Activated CD4-positive, CD25-positive, alpha-beta regulatory T cell treated with anti-CD3 and anti-CD28 coated beads, Interleukin-2, amount 50 U/mL, for 24 hours (primary cell): ENCODE results near the gene TIMM50.
"Not testable (repeated sequence)": the region's sequence is repeated elsewhere in the genome, so short reads cannot be mapped to it uniquely, and the experiment has no call there.

Experiments used
- ATAC-seq, 2 donors: fragments of 150-1000 bp; cut with Tn5 transposase; one replicate each; pipeline ENCODE4 v1.10.0; 2021; ENCODE audit warnings: mild to moderate bottlenecking in 1 of 2, moderate library complexity in 1 of 2

TIMM50 gene

GRCh38 chr19:39480337-39481228 is at the start of gene TIMM50:
TSS of gene TIMM50 (plus strand) at chr19:39480838. CDS start at chr19:39480854, 16 bp downstream.
- ATAC-seq: peak; percentile 95 to 97

GRCh38 chr19:39432677-39433025 is 48.0 kb upstream of the TIMM50 start:
- no peak for ATAC-seq

- ATAC-seq: no peak
Measured at GRCh38 chr19:39433480-39434079, 47.1 kb upstream of the TIMM50 start.

- ATAC-seq: no peak
Measured at GRCh38 chr19:39434123-39435076, 46.2 kb upstream of the TIMM50 start.

- ATAC-seq: peak; percentile 91 to 92
Measured at GRCh38 chr19:39435499-39436349, 44.9 kb upstream of the TIMM50 start, which contains the start of gene RPS16. TSS of gene RPS16 (minus strand) at chr19:39435949. CDS start at chr19:39435895, 54 bp downstream.

- no peak for ATAC-seq
Measured at GRCh38 chr19:39436350-39436716, 44.3 kb upstream of the TIMM50 start.

- ATAC-seq: no peak
Measured at GRCh38 chr19:39438270-39438934, 42.2 kb upstream of the TIMM50 start.

- no peak for ATAC-seq
Measured at GRCh38 chr19:39444598-39445195, 35.9 kb upstream of the TIMM50 start.

GRCh38 chr19:39445196-39446111 is 35.2 kb upstream of the TIMM50 start, which contains the start of gene SUPT5H:
TSS of gene SUPT5H (plus strand) at chr19:39445582. CDS start at chr19:39445891, 309 bp downstream.
- peak; percentile 96 for ATAC-seq

GRCh38 chr19:39446365-39447084 is 34.1 kb upstream of the TIMM50 start:
- ATAC-seq: no peak

GRCh38 chr19:39448271-39448670 is 32.4 kb upstream of the TIMM50 start:
- no peak for ATAC-seq

GRCh38 chr19:39449116-39449797 is 31.4 kb upstream of the TIMM50 start:
- ATAC-seq: no peak

- ATAC-seq: not testable (repeated sequence)
Measured at GRCh38 chr19:39451257-39451656, 29.4 kb upstream of the TIMM50 start.

GRCh38 chr19:39463403-39463802 is 17.2 kb upstream of the TIMM50 start:
- ATAC-seq: no peak

GRCh38 chr19:39465956-39466747 is 14.5 kb upstream of the TIMM50 start:
- no peak for ATAC-seq

GRCh38 chr19:39467941-39468340 is 12.7 kb upstream of the TIMM50 start:
- no peak for ATAC-seq

GRCh38 chr19:39469036-39469435 is 11.6 kb upstream of the TIMM50 start:
- ATAC-seq: no peak

- no peak for ATAC-seq
Measured at GRCh38 chr19:39469567-39469966, 11.1 kb upstream of the TIMM50 start.
